GM10266 (cell line): ENCODE data around the gene SHFL.

Experiments used
- DNase-seq: peaks from one replicate; pipeline ENCODE4 v3.0.0; 2012; ENCODE audit errors: extremely low spot score
- CTCF ChIP-seq: IDR thresholded peaks from 2 replicates; pipeline ENCODE4 v1.5.1; 2012; ENCODE audit warnings: mild to moderate bottlenecking, low read depth; ENCODE audit not compliant: control insufficient read depth, insufficient read depth; ENCODE audit errors: missing control alignments

SHFL gene

GRCh38 chr19:10115392-10116084 lies 29.4 kb downstream of the SHFL start:
- DNase-seq: no peak
- TF ChIP-seq CTCF: no peak

GRCh38 chr19:10116085-10116865 lies 30.2 kb downstream of the SHFL start:
- TF ChIP-seq CTCF: no peak
- DNase-seq: no peak

- DNase-seq: no peak
- TF ChIP-seq CTCF: no peak
These were observed 30.9 kb downstream of the SHFL start for GRCh38 chr19:10116866-10117616.

GRCh38 chr19:10118960-10119359 lies 32.8 kb downstream of the SHFL start:
- TF ChIP-seq CTCF: no peak
- DNase-seq: no peak

GRCh38 chr19:10120538-10121189 lies 34.5 kb downstream of the SHFL start:
- no peak for TF ChIP-seq CTCF
- DNase-seq: no peak

- TF ChIP-seq CTCF: no peak
- no peak for DNase-seq
These were observed 35.9 kb downstream of the SHFL start for GRCh38 chr19:10122045-10122444.
